ENCODE data around the gene CTXN2.

GRCh38 chr15:48168616-48169015 lies 22.8 kb upstream of the CTXN2 start:
- TF ChIP-seq POLR2AphosphoS5 (IDR thresholded peaks at IDR 0.05) (no peak), POLR2A (IDR thresholded peaks at IDR 0.05) (no peak), CTCF (IDR thresholded peaks at IDR 0.05) (no peak), EP300 (IDR thresholded peaks at IDR 0.05) (no peak)
